Liver (tissue), 9 donors: ENCODE results near the gene FOXD1. TPM values are rescaled to one million over a fixed set of nuclear protein-coding genes. Genes with fewer than 3 reads are reported as not detected.
"Not testable (repeated sequence)": the region's sequence is repeated elsewhere in the genome, so short reads cannot be mapped to it uniquely, and the experiment has no call there.

Source experiments
- DNase-seq: peaks from one replicate; pipeline ENCODE4 v3.0.0-alpha.2; 2017; ENCODE audit warnings: low spot score
- H3K27ac ChIP-seq, 2 donors: one replicate each; pipeline ENCODE4 v1.7.0; 2013; ENCODE audit warnings: inconsistent platforms in 2 of 2, low read length in 2 of 2, control low read depth in 1 of 2, low read depth in 1 of 2, mild to moderate bottlenecking in 1 of 2
- H3K27me3 ChIP-seq, 4 donors: one replicate each; pipeline versions ENCODE4 v1.6.1 to v1.7.0; 2013; ENCODE audit warnings: low read length in 3 of 4, inconsistent platforms in 1 of 4, mild to moderate bottlenecking in 1 of 4, moderate library complexity in 1 of 4; ENCODE audit not compliant: control insufficient read depth in 4 of 4, insufficient read depth in 4 of 4
- H3K36me3 ChIP-seq, 4 donors: one replicate each; pipeline versions ENCODE4 v1.6.1 to v1.7.0; 2013; ENCODE audit warnings: low read length in 3 of 4, mild to moderate bottlenecking in 3 of 4, low read depth in 1 of 4, moderate library complexity in 1 of 4; ENCODE audit not compliant: control insufficient read depth in 4 of 4, insufficient read depth in 3 of 4
- H3K4me1 ChIP-seq, 4 donors: one replicate each; pipeline versions ENCODE4 v1.6.1 to v1.7.0; 2013; ENCODE audit warnings: low read length in 3 of 4, mild to moderate bottlenecking in 3 of 4, moderate library complexity in 1 of 4; ENCODE audit not compliant: control insufficient read depth in 4 of 4, insufficient read depth in 4 of 4
- H3K4me3 ChIP-seq, 3 donors: one replicate each; pipeline versions ENCODE4 v1.6.1 to v1.7.0; 2013; ENCODE audit warnings: low read length in 3 of 3, control low read depth in 1 of 3, low read depth in 1 of 3, mild to moderate bottlenecking in 1 of 3
- H3K9ac ChIP-seq, 2 donors: one replicate each; pipeline ENCODE4 v1.7.0; 2013; ENCODE audit warnings: low read length in 2 of 2, mild to moderate bottlenecking in 2 of 2, moderate library complexity in 2 of 2, control low read depth in 1 of 2, low read depth in 1 of 2
- H3K9me3 ChIP-seq, 4 donors: one replicate each; pipeline versions ENCODE4 v1.6.1 to v1.7.0; 2013; ENCODE audit warnings: low read length in 3 of 4; ENCODE audit not compliant: control insufficient read depth in 4 of 4
- ATF3 ChIP-seq: IDR thresholded peaks from 2 replicates; pipeline ENCODE4 v1.6.1; 2016; ENCODE audit warnings: antibody characterized with exemption
- EGR1 ChIP-seq, 2 donors: IDR thresholded peaks; 2 replicates each; pipeline ENCODE4 v1.6.1; 2016 to 2018; ENCODE audit warnings: antibody characterized with exemption in 2 of 2, low read depth in 2 of 2
- FOXA1 ChIP-seq: IDR thresholded peaks from 2 replicates; pipeline ENCODE4 v1.6.1; 2016; ENCODE audit warnings: antibody characterized with exemption
- FOXA2 ChIP-seq: IDR thresholded peaks from 2 replicates; pipeline ENCODE4 v1.6.1; 2016; ENCODE audit warnings: antibody characterized with exemption
- GABPA ChIP-seq, 2 donors: IDR thresholded peaks in 1 of 2; conservative IDR thresholded peaks in 1 of 2; 2 replicates each; pipeline ENCODE4 v1.6.1; 2016; ENCODE audit warnings: antibody characterized with exemption in 2 of 2, mild to moderate bottlenecking in 1 of 2, moderate library complexity in 1 of 2
- HNF4A ChIP-seq, 2 donors: conservative IDR thresholded peaks; 2 replicates each; pipeline ENCODE4 v1.6.1; 2016; ENCODE audit warnings: antibody characterized with exemption in 2 of 2, mild to moderate bottlenecking in 2 of 2
- HNF4G ChIP-seq: IDR thresholded peaks from 2 replicates; pipeline ENCODE4 v1.6.1; 2016; ENCODE audit warnings: antibody characterized with exemption
- MAX ChIP-seq: IDR thresholded peaks from 2 replicates; pipeline ENCODE4 v1.6.1; 2016; ENCODE audit warnings: antibody characterized with exemption
- NR2F2 ChIP-seq: IDR thresholded peaks from 2 replicates; pipeline ENCODE4 v1.6.1; 2016; ENCODE audit warnings: antibody characterized with exemption
- RAD21 ChIP-seq, 2 donors: IDR thresholded peaks; 2 replicates each; pipeline ENCODE4 v1.6.1; 2016; ENCODE audit warnings: antibody characterized with exemption in 2 of 2, mild to moderate bottlenecking in 2 of 2
- SP1 ChIP-seq: IDR thresholded peaks from 2 replicates; pipeline ENCODE4 v1.6.1; 2018; ENCODE audit warnings: antibody characterized with exemption, mild to moderate bottlenecking
- TAF1 ChIP-seq: conservative IDR thresholded peaks from 2 replicates; pipeline ENCODE4 v1.6.1; 2016; ENCODE audit warnings: antibody characterized with exemption, mild to moderate bottlenecking
- YY1 ChIP-seq: IDR thresholded peaks from 2 replicates; pipeline ENCODE4 v1.6.1; 2016; ENCODE audit warnings: antibody characterized with exemption, mild to moderate bottlenecking
- ZBTB33 ChIP-seq: IDR thresholded peaks from 2 replicates; pipeline ENCODE4 v1.6.1; 2016; ENCODE audit warnings: antibody characterized with exemption
- WGBS: extraction: QIAGEN DNeasy Blood & Tissue Kit; methylation state at CpG from one replicate; pipeline ENCODE4 v1.1.7; 2013; 5-methylcytosine and 5-hydroxymethylcytosine counted together
- polyA plus RNA-seq, 2 donors: library from polyadenylated mRNA; stranded (reverse) in 1 of 2; unstranded in 1 of 2; fragments of 200-250 nt in 1 of 2; fragments of >200 nt in 1 of 2; fragmentation: Nextera tagmentation in 1 of 2; extraction: Ambion mirVana in 1 of 2; gene quantifications; one replicate each; pipeline versions ENCODE4 v1.2.1 to v1.2.3, GENCODE V29; 2013 to 2015
- total RNA-seq, 2 donors: library from RNA; depleted of rRNA; stranded (reverse); fragments of >200 nt; gene quantifications; one replicate each; pipeline ENCODE4 v1.2.3, GENCODE V29; 2014
- TF ChIP-seq, protein P1 (sequence below): IDR thresholded peaks from 2 replicates; pipeline ENCODE4 v1.6.1; 2016; ENCODE audit warnings: antibody characterized with exemption, mild to moderate bottlenecking
- TF ChIP-seq, protein P2 (sequence below): fragments of 150-350 bp; IDR thresholded peaks from 2 replicates; pipeline ENCODE4 v1.5.1; 2017; ENCODE audit warnings: improper control_type of control experiment, low read depth, low read length; ENCODE audit not compliant: missing input control
- donor health status: healthy.
- donor health status: healthy.
- donor health status: healthy.
- donor health status: healthy.
- donor health status: healthy.

The FOXD1 gene
- total and polyA plus RNA-seq, 4 donors = not detected

DNA sequence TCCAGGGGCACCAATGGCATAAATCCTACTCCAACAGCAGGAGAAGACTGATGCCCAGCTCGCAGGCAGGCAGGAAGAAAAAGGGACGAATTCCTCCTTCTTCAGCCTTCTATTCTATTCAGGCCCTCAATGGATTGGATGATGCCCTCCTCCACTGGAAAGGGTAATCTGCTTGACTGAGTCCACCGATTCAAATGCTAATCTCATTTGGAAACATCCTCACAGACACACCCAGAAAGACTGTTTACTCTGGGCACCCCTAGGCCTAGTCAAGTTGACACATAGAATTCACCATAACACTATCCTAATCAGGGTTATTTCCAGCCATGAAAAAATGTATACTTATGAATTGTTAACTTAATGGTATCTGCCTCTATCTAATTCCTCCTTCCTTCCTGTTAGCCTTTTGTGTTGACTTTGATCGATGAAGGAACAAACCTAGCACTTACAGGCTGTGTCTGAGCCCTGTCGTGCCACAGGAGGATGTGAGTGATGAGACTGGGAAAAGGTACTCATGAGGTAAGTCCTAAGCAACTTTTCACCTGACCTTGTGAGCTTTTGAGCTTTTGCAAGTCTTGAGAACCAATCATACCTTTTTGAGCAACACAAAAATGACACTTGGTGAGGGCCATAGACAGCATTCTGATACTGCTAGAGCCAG lies 36.5 kb downstream of the FOXD1 start:
- Histone ChIP-seq H3K27me3 (peaks cover 0 to 6% (median 3%) of the 10 kb centered on the region in 4 donors), H3K4me1 (no peaks in the 10 kb centered on the region), H3K9me3 (no peaks in the 10 kb centered on the region), H3K9ac (no peak overlapping the region), H3K27ac (no peak overlapping the region), H3K4me3 (no peak overlapping the region), H3K36me3 (no peaks in the 10 kb centered on the region)
- 57% methylated on average over 5 of the region's 5 CpGs for WGBS
- DNase-seq = no peak
- TF ChIP-seq FOXA2 = no peak
- TF ChIP-seq, protein P1, sequence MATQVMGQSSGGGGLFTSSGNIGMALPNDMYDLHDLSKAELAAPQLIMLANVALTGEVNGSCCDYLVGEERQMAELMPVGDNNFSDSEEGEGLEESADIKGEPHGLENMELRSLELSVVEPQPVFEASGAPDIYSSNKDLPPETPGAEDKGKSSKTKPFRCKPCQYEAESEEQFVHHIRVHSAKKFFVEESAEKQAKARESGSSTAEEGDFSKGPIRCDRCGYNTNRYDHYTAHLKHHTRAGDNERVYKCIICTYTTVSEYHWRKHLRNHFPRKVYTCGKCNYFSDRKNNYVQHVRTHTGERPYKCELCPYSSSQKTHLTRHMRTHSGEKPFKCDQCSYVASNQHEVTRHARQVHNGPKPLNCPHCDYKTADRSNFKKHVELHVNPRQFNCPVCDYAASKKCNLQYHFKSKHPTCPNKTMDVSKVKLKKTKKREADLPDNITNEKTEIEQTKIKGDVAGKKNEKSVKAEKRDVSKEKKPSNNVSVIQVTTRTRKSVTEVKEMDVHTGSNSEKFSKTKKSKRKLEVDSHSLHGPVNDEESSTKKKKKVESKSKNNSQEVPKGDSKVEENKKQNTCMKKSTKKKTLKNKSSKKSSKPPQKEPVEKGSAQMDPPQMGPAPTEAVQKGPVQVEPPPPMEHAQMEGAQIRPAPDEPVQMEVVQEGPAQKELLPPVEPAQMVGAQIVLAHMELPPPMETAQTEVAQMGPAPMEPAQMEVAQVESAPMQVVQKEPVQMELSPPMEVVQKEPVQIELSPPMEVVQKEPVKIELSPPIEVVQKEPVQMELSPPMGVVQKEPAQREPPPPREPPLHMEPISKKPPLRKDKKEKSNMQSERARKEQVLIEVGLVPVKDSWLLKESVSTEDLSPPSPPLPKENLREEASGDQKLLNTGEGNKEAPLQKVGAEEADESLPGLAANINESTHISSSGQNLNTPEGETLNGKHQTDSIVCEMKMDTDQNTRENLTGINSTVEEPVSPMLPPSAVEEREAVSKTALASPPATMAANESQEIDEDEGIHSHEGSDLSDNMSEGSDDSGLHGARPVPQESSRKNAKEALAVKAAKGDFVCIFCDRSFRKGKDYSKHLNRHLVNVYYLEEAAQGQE = no peak
- TF ChIP-seq, protein P2, sequence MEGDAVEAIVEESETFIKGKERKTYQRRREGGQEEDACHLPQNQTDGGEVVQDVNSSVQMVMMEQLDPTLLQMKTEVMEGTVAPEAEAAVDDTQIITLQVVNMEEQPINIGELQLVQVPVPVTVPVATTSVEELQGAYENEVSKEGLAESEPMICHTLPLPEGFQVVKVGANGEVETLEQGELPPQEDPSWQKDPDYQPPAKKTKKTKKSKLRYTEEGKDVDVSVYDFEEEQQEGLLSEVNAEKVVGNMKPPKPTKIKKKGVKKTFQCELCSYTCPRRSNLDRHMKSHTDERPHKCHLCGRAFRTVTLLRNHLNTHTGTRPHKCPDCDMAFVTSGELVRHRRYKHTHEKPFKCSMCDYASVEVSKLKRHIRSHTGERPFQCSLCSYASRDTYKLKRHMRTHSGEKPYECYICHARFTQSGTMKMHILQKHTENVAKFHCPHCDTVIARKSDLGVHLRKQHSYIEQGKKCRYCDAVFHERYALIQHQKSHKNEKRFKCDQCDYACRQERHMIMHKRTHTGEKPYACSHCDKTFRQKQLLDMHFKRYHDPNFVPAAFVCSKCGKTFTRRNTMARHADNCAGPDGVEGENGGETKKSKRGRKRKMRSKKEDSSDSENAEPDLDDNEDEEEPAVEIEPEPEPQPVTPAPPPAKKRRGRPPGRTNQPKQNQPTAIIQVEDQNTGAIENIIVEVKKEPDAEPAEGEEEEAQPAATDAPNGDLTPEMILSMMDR = no peak
- TF ChIP-seq ATF3 = no peak
- no peak for TF ChIP-seq NR2F2
- no peak for TF ChIP-seq SP1
- TF ChIP-seq EGR1 (IDR thresholded peaks at IDR 0.05; ENCODE audit: low read depth in 2 of 2) = no peak
- TF ChIP-seq MAX = no peak
- TF ChIP-seq TAF1 = no peak
- no peak for TF ChIP-seq GABPA (IDR thresholded peaks at IDR 0.05 in 1 of 2, conservative IDR thresholded peaks at IDR 0.05 in 1 of 2)
- no peak for TF ChIP-seq HNF4G
- TF ChIP-seq RAD21 (IDR thresholded peaks at IDR 0.05) = no peak
- no peak for TF ChIP-seq ZBTB33
- TF ChIP-seq YY1 = no peak
- no peak for TF ChIP-seq FOXA1
- TF ChIP-seq HNF4A (conservative IDR thresholded peaks at IDR 0.05) = no peak

DNA sequence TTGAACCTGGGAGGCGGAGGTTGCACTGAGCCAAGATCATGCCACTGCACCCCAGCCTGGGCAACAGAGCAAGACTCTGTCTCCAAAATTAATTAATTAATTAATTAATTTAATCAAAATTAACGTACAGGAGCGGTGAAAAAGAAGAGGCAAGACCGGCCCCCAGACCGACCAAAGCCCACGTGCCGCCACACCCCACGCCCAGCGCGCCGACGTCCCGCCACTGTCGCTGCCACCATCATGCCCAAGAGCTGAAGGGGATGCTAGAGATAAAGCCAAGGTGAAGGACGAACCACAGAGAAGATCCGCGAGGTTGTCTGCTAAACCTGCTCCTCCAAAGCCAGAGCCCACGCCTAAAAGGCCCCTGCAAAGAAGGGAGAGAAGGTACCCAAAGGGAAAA lies 38.6 kb downstream of the FOXD1 start:
- H3K4me1 ChIP-seq, H3K4me3 ChIP-seq, H3K9me3 ChIP-seq, H3K36me3 ChIP-seq, H3K27me3 ChIP-seq, H3K9ac ChIP-seq, DNase-seq, H3K27ac ChIP-seq: not testable (repeated sequence)
- 93% methylated on average over 18 of the region's 18 CpGs for WGBS
